ENCODE measurements around the gene TNFRSF9. TPM values are rescaled to one million over a fixed set of nuclear protein-coding genes. Genes with fewer than 3 reads are reported as not detected.
"Not testable (repeated sequence)": the region's sequence is repeated elsewhere in the genome, so short reads cannot be mapped to it uniquely, and the experiment has no call there.

TNFRSF9 gene
- total and polyA plus RNA-seq, 2 experiments from 2014 or later, result not detected

GRCh38 chr1:7921796-7922195 lies 18.8 kb downstream of the TNFRSF9 start:
- Histone ChIP-seq H3K4me1 (ENCODE audit: low read depth) (no peaks in the 10 kb centered on the region), H3K27me3 (no peaks in the 10 kb centered on the region), H3K9me3 (ENCODE audit: low read depth) (no peaks in the 10 kb centered on the region), H3K36me3 (no peaks in the 10 kb centered on the region), H3K27ac (no peak overlapping the region), H3K4me3 (no peak overlapping the region)
- TF ChIP-seq CTCF (IDR thresholded peaks at IDR 0.05; ENCODE audit: low read depth, low read length), result no peak
- no peak for DNase-seq (ENCODE audit: low read depth in 1 of 2, low spot score in 1 of 2)

- no peak for TF ChIP-seq CTCF (IDR thresholded peaks at IDR 0.05; ENCODE audit: low read depth, low read length)
- Histone ChIP-seq H3K27me3 (no peaks in the 10 kb centered on the region), H3K4me3 (no peak overlapping the region), H3K27ac (no peak overlapping the region), H3K9me3 (ENCODE audit: low read depth) (no peaks in the 10 kb centered on the region), H3K36me3 (no peaks in the 10 kb centered on the region), H3K4me1 (ENCODE audit: low read depth) (no peaks in the 10 kb centered on the region)
- DNase-seq (ENCODE audit: low read depth in 1 of 2, low spot score in 1 of 2), result no peak
These were observed 20.8 kb downstream of the TNFRSF9 start for GRCh38 chr1:7919880-7920279.

- H3K4me1 ChIP-seq (ENCODE audit: low read depth); H3K9me3 ChIP-seq (ENCODE audit: low read depth); H3K27ac ChIP-seq; H3K4me3 ChIP-seq; H3K36me3 ChIP-seq; DNase-seq (ENCODE audit: low read depth in 1 of 2, low spot score in 1 of 2); H3K27me3 ChIP-seq: not testable (repeated sequence)
These were observed 22.7 kb downstream of the TNFRSF9 start for GRCh38 chr1:7917971-7918370.

DNA sequence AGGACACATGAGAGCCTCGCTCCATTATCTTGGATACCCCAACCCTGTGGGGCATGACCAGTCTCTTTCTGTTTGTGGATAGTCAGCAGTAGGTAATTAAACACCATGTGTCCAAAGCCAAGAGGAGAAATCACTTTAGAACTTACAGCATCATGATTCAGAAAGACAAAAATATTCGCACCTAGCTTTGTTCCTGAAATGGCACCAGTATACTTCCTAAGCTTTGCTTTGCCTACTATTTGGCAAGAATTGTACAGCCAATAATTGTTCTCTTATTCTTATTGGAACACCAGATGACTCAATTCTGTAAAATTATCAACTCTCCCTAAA lies 24.2 kb downstream of the TNFRSF9 start:
- DNase-seq (ENCODE audit: low read depth in 1 of 2, low spot score in 1 of 2), result no peak
- H3K4me1 ChIP-seq (ENCODE audit: low read depth), result no peaks in the 10 kb centered on the region

DNA sequence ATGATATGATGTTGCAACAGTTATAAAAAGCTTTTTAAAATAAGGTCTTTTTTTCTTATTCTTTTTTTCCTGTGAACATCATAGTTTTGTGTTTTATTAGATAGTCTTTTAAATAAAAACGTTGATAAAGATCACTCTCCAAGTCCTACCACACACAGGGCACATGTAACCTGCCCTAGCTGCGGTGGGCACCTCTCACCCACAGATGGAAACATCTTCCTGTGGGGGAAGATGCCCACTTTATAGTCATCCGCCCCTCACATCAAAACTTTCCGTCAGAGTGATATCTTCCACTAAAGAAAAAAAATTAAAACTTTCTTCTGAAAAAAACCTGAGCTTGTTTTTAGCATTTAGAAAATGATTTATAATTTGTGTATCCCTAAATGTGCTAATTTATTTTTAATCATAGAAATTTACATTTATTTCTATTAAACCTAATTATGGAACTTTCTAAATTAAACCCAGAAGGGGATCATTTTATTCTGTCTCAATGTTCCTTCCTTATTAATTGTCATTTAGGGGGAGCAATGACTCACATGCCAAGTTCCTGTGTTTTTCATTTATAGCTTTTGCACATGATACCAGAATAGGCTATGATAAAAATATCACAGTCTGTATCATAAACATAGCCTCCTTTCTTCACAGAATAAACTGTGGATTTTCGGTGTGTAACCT lies 24.7 kb downstream of the TNFRSF9 start:
- H3K27me3 ChIP-seq, result no peaks in the 10 kb centered on the region
- DNase-seq (ENCODE audit: low read depth in 1 of 2, low spot score in 1 of 2), result no peak
- TF ChIP-seq CTCF (IDR thresholded peaks at IDR 0.05; ENCODE audit: low read depth, low read length), result no peak
- H3K36me3 ChIP-seq, result no peaks in the 10 kb centered on the region
- no peaks in the 10 kb centered on the region for H3K9me3 ChIP-seq (ENCODE audit: low read depth)
- H3K27ac ChIP-seq, result no peak overlapping the region
- H3K4me3 ChIP-seq, result no peak overlapping the region
- no peaks in the 10 kb centered on the region for H3K4me1 ChIP-seq (ENCODE audit: low read depth)

More for the DNA sequence above, 24.2 kb downstream of the TNFRSF9 start:
- Histone ChIP-seq H3K4me3 (no peak overlapping the region), H3K9me3 (ENCODE audit: low read depth) (no peaks in the 10 kb centered on the region), H3K27me3 (no peaks in the 10 kb centered on the region), H3K36me3 (no peaks in the 10 kb centered on the region), H3K27ac (no peak overlapping the region)
- no peak for TF ChIP-seq CTCF (IDR thresholded peaks at IDR 0.05; ENCODE audit: low read depth, low read length)

DNA sequence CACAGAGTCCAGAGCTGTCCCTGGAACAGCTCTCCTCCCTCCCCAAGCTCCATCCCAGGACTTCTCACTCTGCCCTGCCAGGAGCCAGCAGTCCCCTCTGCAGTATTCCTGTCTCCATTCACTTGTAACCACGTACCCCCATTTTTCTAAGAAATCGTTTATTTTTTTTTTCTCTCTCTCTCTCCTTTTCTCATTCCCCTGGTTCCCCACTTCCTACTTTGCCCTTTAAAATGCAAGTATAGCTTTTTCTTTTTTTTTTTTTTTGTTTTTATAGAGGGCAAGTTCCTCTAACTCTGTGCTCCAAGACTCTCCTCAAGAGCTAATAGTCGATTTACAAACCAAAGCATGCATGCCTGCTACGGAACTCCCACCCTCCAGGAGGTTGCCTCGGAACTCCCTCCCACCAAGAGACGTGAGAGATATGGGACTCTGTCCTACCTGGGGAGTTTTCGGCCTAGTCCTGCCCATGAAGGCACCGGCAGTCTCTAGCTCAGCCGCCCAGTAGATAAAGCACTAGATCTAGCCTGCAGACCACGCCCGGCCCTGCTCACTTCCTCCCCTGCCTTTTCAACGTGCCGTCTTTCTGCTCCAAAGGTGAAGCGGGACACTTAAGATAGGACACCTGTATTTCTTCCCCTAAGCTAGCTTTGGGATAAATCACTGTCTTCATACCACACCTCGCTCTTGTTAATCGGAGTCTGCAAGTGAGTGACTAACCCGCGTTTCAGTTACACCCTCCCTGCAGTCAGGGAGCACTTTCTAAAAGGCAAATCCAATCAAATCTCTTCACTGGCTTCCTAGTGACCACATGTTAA lies 27.7 kb downstream of the TNFRSF9 start:
- no peak for DNase-seq (ENCODE audit: low read depth in 1 of 2, low spot score in 1 of 2)
- no peaks in the 10 kb centered on the region for H3K9me3 ChIP-seq (ENCODE audit: low read depth)
- no peak for TF ChIP-seq CTCF (IDR thresholded peaks at IDR 0.05; ENCODE audit: low read depth, low read length)
- no peaks in the 10 kb centered on the region for H3K27me3 ChIP-seq
- H3K27ac ChIP-seq, result no peak overlapping the region
- no peaks in the 10 kb centered on the region for H3K36me3 ChIP-seq
- no peak overlapping the region for H3K4me3 ChIP-seq
- H3K4me1 ChIP-seq (ENCODE audit: low read depth), result no peaks in the 10 kb centered on the region
